Muscle layer of duodenum (tissue), 2 donors: ENCODE measurements around the gene ITPR2.
A peak's percentile ranks its signal among the peaks of the same experiment; 100 is the strongest.
"Not testable (repeated sequence)": the region's sequence is repeated elsewhere in the genome, so short reads cannot be mapped to it uniquely, and the experiment has no call there.

Experiments
- H3K27ac ChIP-seq: one replicate; pipeline ENCODE4 v1.7.0; 2013; ENCODE audit warnings: mild to moderate bottlenecking, low read length
- H3K27me3 ChIP-seq: one replicate; pipeline ENCODE4 v1.7.0; 2013; ENCODE audit warnings: low read depth, mild to moderate bottlenecking, control low read depth, low read length
- H3K36me3 ChIP-seq, 2 donors: one replicate each; pipeline ENCODE4 v1.7.0; 2013; ENCODE audit warnings: low read length in 2 of 2, control low read depth in 1 of 2, mild to moderate bottlenecking in 1 of 2; ENCODE audit not compliant: insufficient read depth in 2 of 2, control insufficient read depth in 1 of 2
- H3K4me1 ChIP-seq, 2 donors: one replicate each; pipeline ENCODE4 v1.7.0; 2013; ENCODE audit warnings: low read length in 2 of 2, mild to moderate bottlenecking in 2 of 2, control low read depth in 1 of 2, moderate library complexity in 1 of 2; ENCODE audit not compliant: insufficient read depth in 2 of 2, control insufficient read depth in 1 of 2
- H3K4me3 ChIP-seq, 2 donors: one replicate each; pipeline ENCODE4 v1.7.0; 2013; ENCODE audit warnings: low read length in 2 of 2, low read depth in 1 of 2, mild to moderate bottlenecking in 1 of 2
- H3K9me3 ChIP-seq, 2 donors: one replicate each; pipeline ENCODE4 v1.7.0; 2013; ENCODE audit warnings: low read length in 2 of 2, control low read depth in 1 of 2, mild to moderate bottlenecking in 1 of 2; ENCODE audit not compliant: control insufficient read depth in 1 of 2
- donor health status: healthy.

ITPR2 gene

GRCh38 chr12:26734510-26735248 is 98.3 kb downstream of the ITPR2 start:
- H3K36me3 ChIP-seq: no peaks in the 10 kb centered on the region
- peaks cover 0 to 9% of the 10 kb centered on the region in 2 donors for H3K9me3 ChIP-seq
- no peak overlapping the region for H3K27ac ChIP-seq
- no peak overlapping the region for H3K4me3 ChIP-seq
- peaks cover 9 to 13% of the 10 kb centered on the region in 2 donors for H3K4me1 ChIP-seq
- no peaks in the 10 kb centered on the region for H3K27me3 ChIP-seq

GRCh38 chr12:26732005-26732908 is 100.7 kb downstream of the ITPR2 start:
- Histone ChIP-seq H3K27ac (no peak overlapping the region), H3K4me1 (peaks cover 9 to 19% of the 10 kb centered on the region in 2 donors), H3K27me3 (no peaks in the 10 kb centered on the region), H3K4me3 (no peak overlapping the region), H3K9me3 (no peaks in the 10 kb centered on the region), H3K36me3 (no peaks in the 10 kb centered on the region)

- Histone ChIP-seq H3K36me3 (no peaks in the 10 kb centered on the region), H3K9me3 (no peaks in the 10 kb centered on the region), H3K4me1 (peaks cover 7 to 19% of the 10 kb centered on the region in 2 donors), H3K27ac (no peak overlapping the region), H3K27me3 (no peaks in the 10 kb centered on the region), H3K4me3 (no peak overlapping the region)
Observed at GRCh38 chr12:26730481-26731350, 102.3 kb downstream of the ITPR2 start.

GRCh38 chr12:26729137-26729671 is 103.8 kb downstream of the ITPR2 start:
- not testable (repeated sequence) for H3K4me3 ChIP-seq, H3K27me3 ChIP-seq, H3K36me3 ChIP-seq, H3K27ac ChIP-seq, H3K9me3 ChIP-seq
- peaks cover 0 to 25% of the 10 kb centered on the region in 2 donors for H3K4me1 ChIP-seq

- H3K4me1 ChIP-seq: peaks cover 0 to 28% of the 10 kb centered on the region in 2 donors
- H3K4me3 ChIP-seq: no peak overlapping the region
- H3K27ac ChIP-seq: no peak overlapping the region
Observed at GRCh38 chr12:26728205-26729050, 104.6 kb downstream of the ITPR2 start.

GRCh38 chr12:26727482-26728204 is 105.4 kb downstream of the ITPR2 start:
- no peaks in the 10 kb centered on the region for H3K36me3 ChIP-seq
- no peaks in the 10 kb centered on the region for H3K27me3 ChIP-seq
- no peak overlapping the region for H3K4me3 ChIP-seq
- H3K27ac ChIP-seq: no peak overlapping the region
- H3K9me3 ChIP-seq: no peaks in the 10 kb centered on the region
- peaks cover 0 to 28% of the 10 kb centered on the region in 2 donors for H3K4me1 ChIP-seq

More at GRCh38 chr12:26728205-26729050, 104.6 kb downstream of the ITPR2 start:
- Histone ChIP-seq H3K9me3 (no peaks in the 10 kb centered on the region), H3K36me3 (no peaks in the 10 kb centered on the region), H3K27me3 (no peaks in the 10 kb centered on the region)

- no peaks in the 10 kb centered on the region for H3K36me3 ChIP-seq
- H3K4me1 ChIP-seq: peaks cover 0 to 22% of the 10 kb centered on the region in 2 donors
- H3K27ac ChIP-seq: no peak overlapping the region
- no peak overlapping the region for H3K4me3 ChIP-seq
- H3K27me3 ChIP-seq: no peaks in the 10 kb centered on the region
- H3K9me3 ChIP-seq: no peaks in the 10 kb centered on the region
Observed at GRCh38 chr12:26726956-26727355, 106.0 kb downstream of the ITPR2 start.

- Histone ChIP-seq H3K36me3 (no peaks in the 10 kb centered on the region), H3K4me1 (peaks cover 0 to 21% of the 10 kb centered on the region in 2 donors), H3K27me3 (no peaks in the 10 kb centered on the region), H3K27ac (no peak overlapping the region), H3K4me3 (no peak overlapping the region), H3K9me3 (no peaks in the 10 kb centered on the region)
Observed at GRCh38 chr12:26725276-26725916, 107.6 kb downstream of the ITPR2 start.

GRCh38 chr12:26724309-26724702 is 108.7 kb downstream of the ITPR2 start:
- Histone ChIP-seq H3K4me1 (peaks cover 0 to 21% of the 10 kb centered on the region in 2 donors), H3K27ac (peak overlapping the region; percentile 65), H3K4me3 (no peak overlapping the region), H3K36me3 (no peaks in the 10 kb centered on the region), H3K9me3 (no peaks in the 10 kb centered on the region), H3K27me3 (no peaks in the 10 kb centered on the region)
